ENCODE results near the gene CLPTM1.

DNA sequence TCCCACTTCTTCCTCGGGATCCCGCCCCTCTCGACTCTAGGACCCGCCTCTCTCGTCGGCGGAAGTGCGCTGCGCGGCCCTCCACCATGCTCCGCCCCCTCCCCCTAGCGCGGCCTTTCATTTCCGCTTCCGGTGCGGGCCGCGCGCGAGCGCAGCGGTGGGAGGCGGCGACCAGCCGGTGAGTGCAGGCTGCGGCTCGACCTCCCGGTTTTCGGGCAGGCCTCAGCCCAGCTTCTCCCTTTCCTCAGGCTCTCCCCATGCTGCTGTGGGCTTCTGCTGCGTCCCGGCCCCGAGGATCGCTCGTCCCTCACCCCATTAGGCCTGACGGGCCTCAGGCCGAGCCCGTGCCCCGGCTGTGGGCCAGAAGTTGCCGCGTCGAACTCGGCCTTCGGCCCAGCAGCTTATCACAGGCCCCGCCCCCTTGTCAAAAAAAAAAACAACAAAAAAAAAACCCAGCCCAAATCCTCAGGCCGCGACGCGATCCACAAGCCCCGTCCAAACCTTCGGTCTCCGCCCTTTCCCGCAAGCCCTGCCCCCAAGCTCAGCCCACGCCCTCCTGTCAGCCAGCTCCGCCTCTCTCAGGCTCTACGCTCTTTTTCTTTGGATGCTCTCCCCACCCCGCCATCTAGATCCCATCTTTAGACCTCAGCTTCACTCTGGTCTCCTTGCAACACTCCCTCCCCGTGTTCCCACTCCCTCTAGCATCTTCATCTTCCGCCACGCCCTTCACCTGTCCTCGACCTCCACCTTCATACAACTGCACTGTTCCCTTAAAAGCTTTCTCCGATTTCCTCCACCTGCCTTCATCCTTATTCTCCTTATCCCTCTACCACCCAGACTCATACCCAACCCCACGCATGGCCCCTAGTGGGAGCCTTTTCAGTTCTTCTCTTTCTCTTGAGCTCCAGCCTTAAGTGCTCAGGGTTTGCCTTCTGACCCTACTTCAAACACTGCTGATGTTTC lies 84.0 kb downstream of the CLPTM1 start, which contains the start of gene CLASRP:
- TF ChIP-seq, protein P1, sequence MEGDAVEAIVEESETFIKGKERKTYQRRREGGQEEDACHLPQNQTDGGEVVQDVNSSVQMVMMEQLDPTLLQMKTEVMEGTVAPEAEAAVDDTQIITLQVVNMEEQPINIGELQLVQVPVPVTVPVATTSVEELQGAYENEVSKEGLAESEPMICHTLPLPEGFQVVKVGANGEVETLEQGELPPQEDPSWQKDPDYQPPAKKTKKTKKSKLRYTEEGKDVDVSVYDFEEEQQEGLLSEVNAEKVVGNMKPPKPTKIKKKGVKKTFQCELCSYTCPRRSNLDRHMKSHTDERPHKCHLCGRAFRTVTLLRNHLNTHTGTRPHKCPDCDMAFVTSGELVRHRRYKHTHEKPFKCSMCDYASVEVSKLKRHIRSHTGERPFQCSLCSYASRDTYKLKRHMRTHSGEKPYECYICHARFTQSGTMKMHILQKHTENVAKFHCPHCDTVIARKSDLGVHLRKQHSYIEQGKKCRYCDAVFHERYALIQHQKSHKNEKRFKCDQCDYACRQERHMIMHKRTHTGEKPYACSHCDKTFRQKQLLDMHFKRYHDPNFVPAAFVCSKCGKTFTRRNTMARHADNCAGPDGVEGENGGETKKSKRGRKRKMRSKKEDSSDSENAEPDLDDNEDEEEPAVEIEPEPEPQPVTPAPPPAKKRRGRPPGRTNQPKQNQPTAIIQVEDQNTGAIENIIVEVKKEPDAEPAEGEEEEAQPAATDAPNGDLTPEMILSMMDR (IDR thresholded peaks at IDR 0.05) = no peak
- no peak for TF ChIP-seq ZFX (IDR thresholded peaks at IDR 0.05; ENCODE audit: borderline replicate concordance)
